NB4 (cell line): ENCODE measurements around the gene CLASRP.
A peak's percentile ranks its signal among the peaks of the same experiment; 100 is the strongest.

Experiments
- CTCF ChIP-seq: IDR thresholded peaks from one replicate; pipeline ENCODE4 v1.5.1; 2012; ENCODE audit warnings: low read depth, low read length
- MAX ChIP-seq: IDR thresholded peaks from 2 replicates; pipeline ENCODE4 v1.6.1; 2011; ENCODE audit warnings: low read depth, low read length
- MYC ChIP-seq: IDR thresholded peaks from 2 replicates; pipeline ENCODE4 v1.6.1; 2011; ENCODE audit warnings: low read depth, low read length
- POLR2A ChIP-seq: IDR thresholded peaks from 2 replicates; pipeline ENCODE4 v1.6.1; 2011; ENCODE audit warnings: mild to moderate bottlenecking; ENCODE audit not compliant: insufficient read length; ENCODE audit errors: extremely low read depth

GRCh38 chr19:45112111-45112827, 73.4 kb downstream of the CLASRP start:
- TF ChIP-seq CTCF (peak; percentile 27), POLR2A (no peak), MAX (no peak), MYC (no peak)
